GM21390 (cell line): ENCODE measurements around the gene NUP214.
A peak's percentile ranks its signal among the peaks of the same experiment; 100 is the strongest.
"Not testable (repeated sequence)": the region's sequence is repeated elsewhere in the genome, so short reads cannot be mapped to it uniquely, and the experiment has no call there.

ENCODE experiments used
- ATAC-seq: cut with Tn5 transposase; IDR thresholded peaks from one replicate; pipeline ENCODE4 v1.9.1; 2021; ENCODE audit not compliant: unreplicated experiment

Gene NUP214

DNA sequence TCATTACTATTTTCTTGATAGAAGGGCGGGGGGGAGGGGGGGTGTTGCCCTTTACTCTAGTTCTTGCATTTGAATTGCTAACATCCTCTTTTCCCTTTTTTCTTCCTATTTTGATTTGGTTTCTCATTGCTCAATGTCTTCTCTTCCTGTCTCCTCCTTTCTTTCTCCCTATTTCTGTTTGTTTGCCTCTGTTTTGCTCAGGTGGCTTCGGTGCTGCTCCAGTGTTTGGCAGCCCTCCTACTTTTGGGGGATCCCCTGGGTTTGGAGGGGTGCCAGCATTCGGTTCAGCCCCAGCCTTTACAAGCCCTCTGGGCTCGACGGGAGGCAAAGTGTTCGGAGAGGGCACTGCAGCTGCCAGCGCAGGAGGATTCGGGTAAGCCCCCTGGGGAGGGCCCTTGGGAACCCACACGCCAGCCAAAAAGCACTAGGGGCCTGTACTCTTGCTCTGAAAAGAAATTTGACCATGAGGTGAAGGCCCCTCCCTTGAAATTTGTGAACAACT is 102.6 kb downstream of the NUP214 start:
- no peak for ATAC-seq

DNA sequence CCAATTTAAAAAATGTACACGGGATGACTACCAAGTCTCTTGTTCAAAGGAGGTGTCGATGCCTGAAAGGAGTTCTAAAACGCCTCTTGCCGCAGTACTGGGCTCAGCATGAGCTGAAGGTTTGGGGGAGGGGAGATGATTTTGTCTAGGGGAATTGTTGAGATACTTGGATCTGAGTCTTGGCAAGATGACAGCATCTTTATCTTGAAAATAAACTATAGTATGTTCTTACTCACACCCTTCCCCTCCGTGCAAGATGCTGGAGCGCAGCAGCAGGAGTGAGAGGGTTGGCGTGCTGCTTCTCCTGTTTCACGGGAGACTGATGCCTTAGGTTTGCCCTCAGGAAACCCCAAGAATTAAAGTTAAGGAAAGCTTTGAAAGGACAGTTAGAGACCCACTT is 103.6 kb downstream of the NUP214 start:
- ATAC-seq = no peak

- no peak for ATAC-seq
Observed at GRCh38 chr9:131233556-131233955, 108.2 kb downstream of the NUP214 start.

DNA sequence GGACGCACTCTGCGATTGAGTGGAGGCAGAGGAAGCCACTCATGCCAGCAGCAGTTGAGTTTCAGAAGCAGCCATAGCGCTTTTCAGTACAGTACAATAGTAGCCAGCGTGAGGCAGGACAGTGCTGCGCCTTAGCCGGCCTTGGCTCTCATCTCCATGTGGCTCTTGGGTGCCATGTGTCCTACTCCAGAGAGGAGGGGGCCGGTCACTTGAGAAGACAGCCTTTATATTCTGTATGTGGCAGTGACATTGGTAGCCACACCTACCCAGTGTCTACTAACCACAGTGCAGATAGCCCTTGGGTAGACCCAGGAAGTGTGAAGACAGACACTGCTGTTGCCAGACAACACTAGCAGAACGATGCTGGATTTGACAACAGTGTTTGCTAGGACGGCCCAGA is 108.6 kb downstream of the NUP214 start:
- ATAC-seq = no peak

- no peak for ATAC-seq
Observed at GRCh38 chr9:131234799-131235479, 109.6 kb downstream of the NUP214 start.

- ATAC-seq = no peak
Observed at GRCh38 chr9:131235480-131235851, 110.1 kb downstream of the NUP214 start.

GRCh38 chr9:131236161-131236560 is 110.8 kb downstream of the NUP214 start:
- no peak for ATAC-seq

DNA sequence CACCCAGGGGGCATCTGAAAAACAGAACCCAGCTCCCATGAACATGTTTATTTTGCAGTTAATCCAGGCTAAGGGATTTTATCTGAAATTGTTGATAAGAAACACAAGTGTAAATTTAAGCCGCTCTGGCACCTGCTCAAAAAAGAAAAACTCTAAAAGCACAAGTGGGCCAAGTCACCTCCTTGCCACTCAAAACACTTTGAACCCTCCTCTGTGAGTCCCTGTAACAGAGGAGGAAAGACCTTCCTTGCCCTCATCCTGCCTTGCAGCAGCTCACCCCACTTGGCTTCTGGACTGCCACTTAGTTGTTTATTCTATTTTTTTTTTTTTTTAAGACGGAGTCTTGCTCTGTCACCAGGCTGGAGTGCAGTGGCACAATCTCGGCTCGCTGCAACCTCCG is 111.4 kb downstream of the NUP214 start:
- no peak for ATAC-seq

DNA sequence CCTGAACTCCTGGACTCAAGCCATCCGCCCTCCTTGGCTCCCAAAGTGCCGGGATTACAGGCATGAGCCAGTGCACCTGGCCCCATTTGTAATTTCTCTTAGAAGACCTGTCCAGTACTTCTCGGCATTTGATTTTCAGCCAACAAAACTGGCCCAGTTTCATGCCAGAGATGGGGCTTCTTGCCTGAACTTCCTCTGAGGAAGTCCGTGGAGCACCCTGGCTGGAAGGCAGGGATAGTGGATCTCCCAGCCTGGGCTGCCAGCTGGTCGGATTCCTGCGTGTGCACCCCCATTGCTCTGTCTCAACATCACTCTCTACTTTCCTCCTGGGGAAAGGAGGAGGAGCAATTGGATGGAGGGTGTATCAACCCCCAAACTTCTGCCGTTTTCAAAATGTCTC is 111.9 kb downstream of the NUP214 start:
- ATAC-seq = no peak

- peak; percentile 87 for ATAC-seq
Observed at GRCh38 chr9:131237931-131238401, 112.6 kb downstream of the NUP214 start.

GRCh38 chr9:131238402-131239021 is 113.1 kb downstream of the NUP214 start:
- ATAC-seq = peak; percentile 28

GRCh38 chr9:131239161-131239975 is 114.0 kb downstream of the NUP214 start:
- no peak for ATAC-seq

DNA sequence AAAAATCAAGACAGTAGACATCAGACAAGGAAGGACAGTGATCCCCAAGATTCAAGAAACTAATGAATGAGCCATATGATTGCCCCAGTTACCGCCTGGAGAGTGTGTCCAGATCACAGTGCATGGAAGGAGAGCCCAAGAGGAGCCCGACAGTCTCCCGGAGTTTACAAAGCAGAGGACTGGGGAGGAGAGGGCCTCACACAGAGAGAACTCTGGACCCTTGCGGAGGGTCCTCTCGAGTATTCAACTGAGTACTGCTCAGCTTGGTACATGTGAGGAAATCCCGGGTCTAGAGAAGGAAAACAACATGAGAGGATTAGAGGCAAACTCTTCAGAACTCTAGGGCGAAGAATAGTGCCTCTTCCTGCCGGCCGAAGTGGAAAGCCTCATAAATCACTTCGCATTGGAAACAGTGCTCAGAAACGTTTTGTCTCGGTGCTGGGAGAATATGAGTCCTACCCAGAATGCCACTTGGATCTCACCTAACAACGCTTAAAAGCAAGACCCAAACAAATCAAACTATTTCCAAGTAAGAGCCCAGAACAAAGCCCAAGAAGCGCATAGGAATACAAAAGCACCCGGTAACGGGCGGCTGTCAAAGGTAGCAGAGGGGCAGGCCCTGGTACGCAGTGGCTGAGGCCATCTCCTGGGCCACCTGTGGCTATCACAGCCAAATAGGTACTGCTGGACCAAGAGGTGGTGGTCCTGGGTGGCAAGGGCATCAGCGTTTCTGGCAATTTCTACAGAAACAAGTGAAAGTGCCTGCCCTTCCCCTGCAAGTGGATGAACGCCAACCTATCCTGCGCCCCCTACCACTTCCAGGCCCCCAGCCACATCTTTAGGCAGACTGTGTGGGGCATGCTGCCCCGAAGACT is 114.9 kb downstream of the NUP214 start:
- no peak for ATAC-seq

GRCh38 chr9:131244331-131244730 is 118.9 kb downstream of the NUP214 start:
- ATAC-seq = not testable (repeated sequence)

DNA sequence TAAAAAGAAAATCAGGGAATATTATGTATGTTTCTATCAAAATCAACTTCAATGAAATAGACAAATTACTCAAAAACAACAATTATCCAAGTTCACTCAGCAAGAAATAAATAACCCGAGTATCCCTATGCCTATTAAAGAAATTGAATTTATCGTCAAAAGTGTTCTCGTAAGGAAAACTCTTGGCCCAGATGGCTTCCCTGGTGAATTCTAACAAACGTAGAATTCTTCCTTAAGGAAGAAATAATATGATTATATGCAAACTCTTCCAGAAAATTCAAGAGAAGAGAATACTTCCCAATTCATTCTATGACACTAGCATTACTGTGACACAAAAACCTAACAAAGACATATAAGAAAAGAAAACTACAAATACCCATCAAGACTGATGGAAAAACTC is 121.2 kb downstream of the NUP214 start:
- no peak for ATAC-seq

DNA sequence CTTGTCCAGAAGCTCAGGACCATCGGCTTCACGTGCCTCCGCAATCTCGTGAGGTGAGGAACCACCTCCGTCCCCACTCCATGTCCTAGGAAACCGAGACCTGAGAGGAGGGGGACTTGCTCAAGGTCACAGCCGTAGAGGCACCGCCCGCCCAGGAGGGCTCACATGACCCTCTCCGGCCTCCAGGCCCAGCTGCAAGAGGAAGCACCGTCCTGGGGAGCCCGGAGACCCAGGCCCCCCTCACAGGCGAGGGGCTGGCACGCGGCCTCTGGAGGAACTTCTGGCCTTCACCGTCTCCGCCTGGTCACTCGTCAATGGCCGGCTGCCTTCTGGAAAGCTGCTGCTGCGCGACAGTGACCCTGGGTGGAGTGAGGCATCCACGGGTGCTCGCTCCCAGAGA is 126.7 kb downstream of the NUP214 start:
- no peak for ATAC-seq

DNA sequence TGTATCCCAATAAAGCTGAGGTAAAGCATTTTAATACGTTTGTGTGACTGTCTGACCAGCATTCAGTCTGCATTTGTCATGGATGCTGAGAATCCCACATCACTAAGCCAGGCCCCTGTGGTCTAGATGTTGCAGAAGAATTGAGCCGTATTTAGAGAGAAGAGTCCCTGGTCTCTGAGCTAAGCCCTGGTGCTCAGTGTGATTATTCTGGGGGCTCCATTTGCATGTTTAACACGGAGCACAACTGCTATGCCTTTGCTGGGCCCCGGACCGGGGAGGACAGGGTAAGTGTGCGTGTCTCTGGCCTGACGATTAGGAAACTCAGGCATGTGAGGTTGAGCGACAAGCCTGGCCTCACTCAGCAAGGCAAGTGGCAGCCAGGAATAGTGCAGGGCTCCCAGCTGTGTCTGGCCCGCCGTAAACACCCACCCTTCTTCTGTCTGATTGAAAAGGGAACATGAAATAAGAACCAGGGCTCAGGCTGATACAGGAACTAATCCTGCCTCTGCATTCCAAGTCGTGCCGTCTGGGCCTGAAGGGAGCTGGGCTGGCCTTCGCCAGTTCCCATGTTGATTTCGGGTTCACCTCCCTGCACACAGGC is 128.6 kb downstream of the NUP214 start:
- ATAC-seq = no peak

- ATAC-seq = no peak
Observed at GRCh38 chr9:131254626-131255025, 129.2 kb downstream of the NUP214 start.

GRCh38 chr9:131255676-131256197 is 130.4 kb downstream of the NUP214 start:
- no peak for ATAC-seq
